ENCODE data around the gene LDLRAP1. TPM values are rescaled to one million over a fixed set of nuclear protein-coding genes. Genes with fewer than 3 reads are reported as not detected.

LDLRAP1 gene
- total RNA-seq, 1 experiment from 2014 or later, result 26.0 TPM

DNA sequence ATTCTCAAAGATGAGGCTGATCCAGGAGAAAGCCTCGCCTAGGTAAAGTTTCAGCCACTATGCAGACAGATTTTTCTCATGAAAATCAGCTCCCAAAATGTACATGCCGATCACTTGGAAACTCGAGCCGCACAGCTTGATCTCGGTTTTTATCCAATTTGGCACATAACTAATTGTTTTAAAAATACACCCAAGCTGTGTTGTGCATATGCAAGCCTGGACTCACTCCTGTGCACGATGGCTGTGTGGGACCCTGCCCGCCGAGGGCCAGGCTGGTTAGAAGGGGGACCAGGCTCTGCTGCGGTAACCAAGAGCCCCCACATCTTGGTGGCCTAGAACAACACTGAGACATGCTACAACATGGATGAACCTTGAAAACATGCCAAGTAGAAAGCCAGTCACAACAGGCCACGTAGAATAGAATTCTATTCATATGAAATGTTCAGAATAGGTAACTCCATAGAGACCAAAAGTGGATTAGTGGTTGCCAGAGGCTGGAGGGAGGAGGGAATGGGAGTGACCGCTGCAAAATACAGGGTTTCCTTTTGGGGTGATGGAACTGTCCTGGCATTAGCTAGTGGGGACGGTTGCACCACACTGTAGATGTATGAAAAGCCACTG, 16.1 kb upstream of the LDLRAP1 start:
- Histone ChIP-seq H3K9me2 (ENCODE audit: insufficient read depth) (no peaks in the 10 kb centered on the region), H3K9ac (ENCODE audit: low read length) (no peak overlapping the region), H3K27me3 (ENCODE audit: insufficient read depth, low read length) (no peaks in the 10 kb centered on the region), H3K4me2 (ENCODE audit: low read length) (no peak overlapping the region), H3K27ac (ENCODE audit: low read depth, low read length) (no peak overlapping the region), H3K79me2 (ENCODE audit: insufficient read depth, low read length) (no peaks in the 10 kb centered on the region), H3K4me1 (ENCODE audit: control insufficient read depth in 1 of 2, insufficient read depth in 2 of 2, low read length in 2 of 2) (no peaks in the 10 kb centered on the region), H3K9me3 (ENCODE audit: control insufficient read depth in 1 of 2, insufficient read depth in 1 of 2, low read depth in 1 of 2, low read length in 2 of 2) (peaks cover 0 to 5% of the 10 kb centered on the region in 2 experiments; a peak in 1 of 4 replicates), H4K20me1 (ENCODE audit: insufficient read depth) (no peaks in the 10 kb centered on the region), H3K36me3 (ENCODE audit: control insufficient read depth in 1 of 2, insufficient read depth in 2 of 2, low read length in 2 of 2) (no peaks in the 10 kb centered on the region), H3K4me3 (replicated peaks in 1 of 2; ENCODE audit: low read depth in 1 of 2, low read length in 2 of 2) (no peak overlapping the region), H2AFZ (ENCODE audit: low read depth, low read length, poor library complexity, severe bottlenecking) (no peak overlapping the region)
- no peak for DNase-seq (ENCODE audit: low read depth, low spot score)
- ChIA-PET CTCF (no interaction called here), RAD21 (ENCODE audit: low non-redundant PET in 1 of 2, low total read pairs in 2 of 2, uncharacterized antibody in 2 of 2, unreplicated experiment in 2 of 2) (no interaction called here), POLR2A (no interaction called here)
- no peak for ATAC-seq
- intact Hi-C loops (cut with micrococcal nuclease), result no loop called here
- no TSS peak for BruUV-seq (replicated peaks)
- TF ChIP-seq ZNF274 (IDR thresholded peaks at IDR 0.05; ENCODE audit: low read depth, low read length), result no peak
- TF ChIP-seq EZH2 (IDR thresholded peaks at IDR 0.05), result no peak
- no peak for TF ChIP-seq TCF7L2 (IDR thresholded peaks at IDR 0.05; ENCODE audit: borderline replicate concordance, extremely low read depth, insufficient read depth, insufficient read length)
- no peak for TF ChIP-seq YY1 (IDR thresholded peaks at IDR 0.05; ENCODE audit: extremely low read depth, insufficient replicate concordance, low read depth, low read length)
- TF ChIP-seq, protein P1, sequence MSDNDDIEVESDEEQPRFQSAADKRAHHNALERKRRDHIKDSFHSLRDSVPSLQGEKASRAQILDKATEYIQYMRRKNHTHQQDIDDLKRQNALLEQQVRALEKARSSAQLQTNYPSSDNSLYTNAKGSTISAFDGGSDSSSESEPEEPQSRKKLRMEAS (IDR thresholded peaks at IDR 0.05), result no peak
- no peak for TF ChIP-seq POLR2A (IDR thresholded peaks at IDR 0.05; ENCODE audit: borderline replicate concordance, extremely low read depth, insufficient read depth, insufficient read length)
- TF ChIP-seq POLR2AphosphoS5 (IDR thresholded peaks at IDR 0.05; ENCODE audit: low read depth, low read length), result no peak
- no peak for TF ChIP-seq SP1 (IDR thresholded peaks at IDR 0.05; ENCODE audit: low read depth)

GRCh38 chr1:25527946-25528595, 15.3 kb upstream of the LDLRAP1 start:
- H3K9ac ChIP-seq (ENCODE audit: low read length), result no peak overlapping the region
- no peak overlapping the region for H2AFZ ChIP-seq (ENCODE audit: low read depth, low read length, poor library complexity, severe bottlenecking)
- H3K79me2 ChIP-seq (ENCODE audit: insufficient read depth, low read length), result no peaks in the 10 kb centered on the region
- DNase-seq (ENCODE audit: low read depth, low spot score), result no peak
- H4K20me1 ChIP-seq (ENCODE audit: insufficient read depth), result no peaks in the 10 kb centered on the region
- no peaks in the 10 kb centered on the region for H3K9me2 ChIP-seq (ENCODE audit: insufficient read depth)
- no peaks in the 10 kb centered on the region for H3K36me3 ChIP-seq (ENCODE audit: control insufficient read depth in 1 of 2, insufficient read depth in 2 of 2, low read length in 2 of 2)
- H3K27me3 ChIP-seq (ENCODE audit: insufficient read depth, low read length), result no peaks in the 10 kb centered on the region
- peaks cover 0 to 5% of the 10 kb centered on the region in 2 experiments; a peak in 1 of 4 replicates for H3K9me3 ChIP-seq (ENCODE audit: control insufficient read depth in 1 of 2, insufficient read depth in 1 of 2, low read depth in 1 of 2, low read length in 2 of 2)
- ChIA-PET CTCF (no interaction called here), RAD21 (ENCODE audit: low non-redundant PET in 1 of 2, low total read pairs in 2 of 2, uncharacterized antibody in 2 of 2, unreplicated experiment in 2 of 2) (no interaction called here), POLR2A (no interaction called here)
- H3K4me1 ChIP-seq (ENCODE audit: control insufficient read depth in 1 of 2, insufficient read depth in 2 of 2, low read length in 2 of 2), result no peaks in the 10 kb centered on the region
- no peak for ATAC-seq
- intact Hi-C loops (cut with micrococcal nuclease), result no loop called here
- H3K4me3 ChIP-seq (replicated peaks in 1 of 2; ENCODE audit: low read depth in 1 of 2, low read length in 2 of 2), result no peak overlapping the region
- no TSS peak for BruUV-seq (replicated peaks)
- no peak overlapping the region for H3K27ac ChIP-seq (ENCODE audit: low read depth, low read length)
- TF ChIP-seq EZH2 (IDR thresholded peaks at IDR 0.05), result no peak
- TF ChIP-seq SRF (IDR thresholded peaks at IDR 0.05; ENCODE audit: low read depth), result no peak
- H3K4me2 ChIP-seq (ENCODE audit: low read length), result no peak overlapping the region

Data from HCT116 (cell line).